GM19452 (cell line): ENCODE measurements around the gene DACH1.

Experiments used
- ATAC-seq: cut with Tn5 transposase; IDR thresholded peaks from one replicate; pipeline ENCODE4 v1.9.1; 2021; ENCODE audit not compliant: unreplicated experiment

The DACH1 gene

DNA sequence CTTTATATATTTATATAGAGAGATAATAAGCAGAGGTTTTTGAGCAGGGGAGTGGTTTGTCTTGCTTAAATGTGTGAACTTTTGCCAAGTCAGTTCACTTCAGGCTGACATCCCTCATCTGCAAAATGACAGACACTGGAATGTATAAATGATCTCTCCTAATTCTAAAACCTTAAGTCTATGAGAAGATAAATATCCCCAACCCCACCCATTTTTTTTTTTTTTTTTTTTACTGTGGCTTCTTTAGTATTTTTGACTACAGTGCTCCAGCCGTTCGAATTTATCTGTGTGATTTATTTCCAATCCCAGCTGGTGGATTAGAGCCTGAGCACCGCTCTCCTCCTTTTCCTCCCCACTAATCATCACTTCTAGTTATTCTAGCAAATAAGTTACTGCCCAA, 234.8 kb downstream of the DACH1 start:
- no peak for ATAC-seq

DNA sequence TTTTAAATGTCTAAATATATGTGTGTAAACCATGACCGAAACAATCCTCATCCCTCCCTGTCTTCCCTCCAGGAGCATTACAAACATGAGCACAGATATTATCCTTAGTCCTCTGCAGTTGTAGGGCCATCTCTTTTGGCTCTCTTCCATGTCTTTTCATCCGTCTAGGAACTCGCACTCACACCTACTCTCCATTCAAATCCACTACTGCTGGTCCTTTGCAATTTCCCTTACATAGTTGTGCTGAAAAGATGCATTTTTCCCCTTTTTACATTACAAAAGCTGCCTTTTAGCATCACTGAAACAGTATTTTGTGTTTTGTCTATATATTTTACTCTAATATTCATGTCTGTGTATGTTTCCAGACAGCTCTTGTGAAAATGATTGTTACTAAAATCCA, 237.8 kb downstream of the DACH1 start:
- ATAC-seq = no peak

- ATAC-seq = no peak
These were observed 240.4 kb downstream of the DACH1 start for GRCh38 chr13:71626421-71627117.

DNA sequence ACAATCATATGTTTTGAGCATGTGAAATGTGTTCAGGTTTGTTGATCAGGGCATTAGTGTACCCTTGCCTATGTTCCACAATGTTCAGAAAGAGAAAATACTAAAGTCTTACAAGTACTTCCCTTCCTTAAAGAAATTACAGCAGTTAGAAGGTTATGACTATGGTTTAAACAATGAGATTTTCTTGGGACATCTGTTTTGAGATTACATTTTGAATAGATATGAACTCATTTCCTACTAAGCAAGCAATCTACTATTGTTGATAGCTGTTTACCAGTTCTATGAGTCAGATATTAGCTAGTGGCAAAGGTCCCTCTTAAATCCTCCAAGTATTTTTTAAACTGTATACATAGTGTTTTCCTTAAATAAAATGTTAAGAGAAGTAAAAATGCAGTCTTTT, 241.3 kb downstream of the DACH1 start:
- no peak for ATAC-seq

- no peak for ATAC-seq
These were observed 242.1 kb downstream of the DACH1 start for GRCh38 chr13:71624653-71625600.

DNA sequence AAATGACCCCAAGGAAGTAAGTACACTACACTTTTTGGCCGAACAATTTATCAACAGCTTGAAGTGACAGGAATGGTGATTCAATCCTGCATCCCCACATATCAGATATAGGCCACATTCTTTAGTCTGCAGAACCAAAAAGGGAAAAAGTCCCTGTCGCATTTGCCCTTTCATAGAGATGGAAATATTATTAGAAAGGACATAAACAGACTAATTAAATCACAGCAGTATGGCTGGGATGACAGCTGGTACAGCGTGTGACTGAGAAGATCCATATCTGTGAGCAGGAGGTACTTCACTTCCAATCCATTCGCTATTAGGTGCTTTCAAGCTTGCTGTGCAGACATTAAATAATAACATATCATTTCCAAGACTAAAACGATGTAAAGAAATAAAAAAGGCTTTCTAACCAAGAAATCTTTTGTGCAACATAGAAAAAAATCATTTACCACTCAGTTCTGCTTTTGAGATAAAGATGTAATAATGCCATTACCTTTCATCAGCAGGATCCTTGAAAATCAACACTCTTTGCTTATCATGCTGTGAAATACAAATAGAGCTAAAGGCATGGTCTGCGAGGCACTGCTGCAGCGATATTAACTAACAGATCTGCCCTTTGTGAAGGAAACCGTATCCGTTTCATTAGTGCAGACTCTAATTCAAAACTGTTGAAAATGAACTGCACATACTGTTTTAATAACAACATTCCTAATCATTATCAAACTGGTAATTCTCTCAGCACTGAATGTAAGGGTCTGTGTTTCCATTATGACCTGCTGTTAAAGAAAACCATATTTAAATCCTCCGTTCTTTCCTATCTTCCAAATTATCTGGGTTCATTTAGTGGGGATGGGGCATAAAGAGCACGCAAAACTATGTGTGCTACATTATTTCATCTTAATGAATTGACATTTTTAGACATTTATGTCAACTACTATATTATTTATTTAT, 245.6 kb downstream of the DACH1 start:
- no peak for ATAC-seq

- no peak for ATAC-seq
These were observed 247.9 kb downstream of the DACH1 start for GRCh38 chr13:71619096-71619495.

GRCh38 chr13:71618159-71618558, 248.8 kb downstream of the DACH1 start:
- ATAC-seq = no peak

- no peak for ATAC-seq
These were observed 249.7 kb downstream of the DACH1 start for GRCh38 chr13:71617265-71617664.

DNA sequence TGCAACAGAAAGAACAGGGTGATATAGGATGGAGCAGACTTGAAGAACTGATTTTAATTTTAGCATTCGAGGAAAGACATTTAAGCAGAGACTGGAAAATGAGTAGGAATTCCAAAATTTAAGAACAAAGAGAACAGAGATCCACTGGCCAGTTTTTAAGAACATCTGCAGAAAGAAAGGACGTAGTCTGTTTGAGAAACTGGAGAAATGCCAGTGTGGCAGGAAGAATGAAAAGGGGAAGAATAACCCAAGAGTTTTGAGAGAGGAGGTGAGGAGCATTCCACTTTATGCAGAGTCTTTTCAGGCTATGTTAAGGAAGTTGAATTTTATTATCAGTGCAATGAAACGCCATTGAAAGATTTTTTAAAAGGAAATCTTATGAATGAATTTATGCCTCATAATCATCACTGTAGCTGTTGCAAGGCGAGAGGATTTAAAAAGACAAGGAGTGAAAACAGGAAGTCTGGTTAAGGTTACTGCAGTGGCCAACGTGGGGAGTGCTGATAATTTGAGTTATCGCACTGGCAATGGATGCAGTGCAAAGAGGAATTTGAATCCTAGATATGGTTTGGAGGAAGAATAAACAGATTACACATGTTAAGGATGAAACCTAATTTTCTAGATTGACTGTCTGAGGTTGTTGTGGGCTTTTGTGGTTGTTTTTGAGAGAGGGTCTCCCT, 253.8 kb downstream of the DACH1 start:
- no peak for ATAC-seq

DNA sequence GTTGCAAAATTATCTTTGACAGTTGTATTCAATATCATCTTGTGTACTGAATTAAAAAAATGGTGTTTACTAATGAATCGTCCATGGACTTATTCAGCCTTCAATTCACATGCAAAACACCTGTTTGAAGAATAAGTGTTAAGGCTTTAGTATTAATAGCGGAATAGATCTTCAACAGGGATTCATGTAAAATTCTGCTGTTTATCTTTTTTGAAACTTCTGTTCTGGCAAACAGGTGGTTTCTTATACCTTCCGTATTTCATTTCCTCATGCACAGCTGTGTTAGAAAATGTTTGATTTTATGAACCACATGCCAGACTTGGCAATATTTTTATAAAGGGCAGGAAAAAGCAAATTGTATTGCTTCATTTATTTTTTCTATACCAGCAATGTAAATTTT, 255.7 kb downstream of the DACH1 start:
- no peak for ATAC-seq

GRCh38 chr13:71610876-71611275, 256.1 kb downstream of the DACH1 start:
- no peak for ATAC-seq

DNA sequence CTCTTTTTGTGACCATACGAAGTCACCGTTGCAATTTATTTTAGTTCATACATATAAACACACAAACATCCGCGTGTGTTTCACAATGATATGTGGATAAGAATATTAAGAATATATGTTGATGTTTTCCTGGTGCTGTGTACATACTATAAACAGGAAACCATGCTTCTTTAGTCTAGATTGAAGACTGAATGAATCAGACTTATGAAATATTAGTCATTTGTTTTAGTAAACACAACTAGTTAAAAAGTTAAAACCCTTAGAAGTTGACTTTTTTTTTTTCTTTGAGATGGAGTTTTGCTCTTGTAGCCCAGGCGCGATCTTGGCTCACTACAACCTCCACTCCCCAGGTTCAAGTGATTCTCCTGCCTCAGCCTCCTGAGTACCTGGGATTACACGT, 257.7 kb downstream of the DACH1 start:
- ATAC-seq = no peak

- ATAC-seq = no peak
These were observed 259.4 kb downstream of the DACH1 start for GRCh38 chr13:71607575-71607974.

- ATAC-seq = no peak
These were observed 260.2 kb downstream of the DACH1 start for GRCh38 chr13:71606818-71607217.

DNA sequence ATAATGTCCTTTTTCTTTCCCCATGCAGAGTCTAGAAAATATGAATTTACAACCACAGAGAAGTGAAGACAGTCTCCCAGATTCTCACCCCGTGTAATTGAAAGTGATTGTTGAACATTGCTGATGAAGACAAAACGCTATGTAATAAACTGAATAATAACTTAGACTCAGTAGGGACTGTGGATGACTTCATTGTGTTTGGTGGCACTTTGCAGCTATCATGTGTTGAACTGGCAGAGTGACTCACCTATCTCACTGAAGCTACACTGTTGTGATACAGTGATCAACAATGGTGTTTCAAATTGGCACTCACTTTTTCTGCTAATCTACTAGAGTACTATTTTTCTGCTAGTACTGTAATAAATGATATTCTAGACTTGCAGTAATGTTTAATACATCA, 261.3 kb downstream of the DACH1 start:
- no peak for ATAC-seq

DNA sequence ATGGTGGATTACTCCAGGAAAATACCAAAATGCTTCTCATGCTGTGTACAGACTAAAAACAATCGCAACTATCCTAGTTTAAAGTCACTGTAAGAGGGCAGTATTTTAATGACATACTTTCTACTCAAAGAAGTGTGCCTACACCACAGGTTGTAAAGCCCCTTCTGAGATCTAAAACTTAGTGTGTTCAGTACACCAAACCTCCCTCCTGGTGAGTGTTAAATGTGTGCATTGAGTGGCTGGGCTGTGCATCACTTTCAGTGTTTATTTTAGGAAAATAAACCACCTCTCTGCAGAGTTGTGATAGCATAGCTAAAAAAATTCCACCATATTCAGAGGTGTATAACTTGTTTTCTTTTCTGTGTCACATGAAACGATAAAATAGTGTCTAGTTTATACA, 263.7 kb downstream of the DACH1 start:
- no peak for ATAC-seq

GRCh38 chr13:71602344-71602743, 264.7 kb downstream of the DACH1 start:
- ATAC-seq = no peak

GRCh38 chr13:71597150-71597549, 269.9 kb downstream of the DACH1 start:
- no peak for ATAC-seq

DNA sequence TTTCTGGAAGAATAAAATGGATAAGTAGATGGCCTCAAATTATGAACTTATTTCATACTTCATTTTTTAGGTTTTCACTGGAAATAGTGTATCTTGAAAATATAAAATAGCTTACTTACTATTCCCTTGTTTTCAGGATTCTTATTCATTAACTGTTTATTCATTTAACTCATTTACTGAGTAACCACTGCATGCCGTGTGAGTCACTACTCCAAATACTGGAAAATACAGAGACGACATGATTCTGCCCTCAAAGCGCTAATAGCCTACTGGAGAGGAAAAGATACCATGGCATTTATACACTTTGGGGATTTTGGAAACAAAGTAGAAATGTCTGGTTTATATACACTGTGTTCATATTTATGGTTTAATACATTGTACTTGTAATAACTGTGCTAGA, 270.9 kb downstream of the DACH1 start:
- no peak for ATAC-seq

- ATAC-seq = no peak
These were observed 273.4 kb downstream of the DACH1 start for GRCh38 chr13:71593566-71593965.
